Loucy (cell line): ENCODE results near the gene KANSL3.

ENCODE experiments used
- EZH2phosphoT487 ChIP-seq: fragments of 200-600 bp; IDR thresholded peaks from 2 replicates; pipeline ENCODE4 v1.6.1; 2018; ENCODE audit warnings: antibody characterized with exemption, mild to moderate bottlenecking, moderate library complexity, borderline replicate concordance
- TF ChIP-seq, protein P1 (sequence below): fragments of 200-600 bp; sonication (generic); conservative IDR thresholded peaks from 2 replicates; pipeline ENCODE4 v1.5.1; 2014; ENCODE audit warnings: mild to moderate bottlenecking, antibody characterized with exemption, low read length

DNA sequence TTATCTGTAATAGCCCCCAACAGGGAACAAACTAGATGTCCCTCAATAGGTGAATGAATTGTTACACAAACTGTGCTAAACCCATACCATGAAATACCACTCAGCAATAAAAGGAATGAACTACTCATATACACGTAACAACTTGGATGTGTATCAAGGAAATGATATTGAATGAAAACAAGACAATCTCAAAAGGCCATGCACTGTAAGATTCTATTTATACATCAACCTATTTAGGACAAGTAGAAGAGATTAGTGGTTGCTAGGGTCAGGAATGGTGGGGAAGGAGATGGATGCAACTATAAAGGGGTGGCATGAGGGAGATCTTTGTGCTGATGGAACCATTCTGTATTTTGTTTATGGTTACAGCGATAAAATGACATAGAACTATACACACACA lies 47.1 kb downstream of the KANSL3 start:
- TF ChIP-seq, protein P1, sequence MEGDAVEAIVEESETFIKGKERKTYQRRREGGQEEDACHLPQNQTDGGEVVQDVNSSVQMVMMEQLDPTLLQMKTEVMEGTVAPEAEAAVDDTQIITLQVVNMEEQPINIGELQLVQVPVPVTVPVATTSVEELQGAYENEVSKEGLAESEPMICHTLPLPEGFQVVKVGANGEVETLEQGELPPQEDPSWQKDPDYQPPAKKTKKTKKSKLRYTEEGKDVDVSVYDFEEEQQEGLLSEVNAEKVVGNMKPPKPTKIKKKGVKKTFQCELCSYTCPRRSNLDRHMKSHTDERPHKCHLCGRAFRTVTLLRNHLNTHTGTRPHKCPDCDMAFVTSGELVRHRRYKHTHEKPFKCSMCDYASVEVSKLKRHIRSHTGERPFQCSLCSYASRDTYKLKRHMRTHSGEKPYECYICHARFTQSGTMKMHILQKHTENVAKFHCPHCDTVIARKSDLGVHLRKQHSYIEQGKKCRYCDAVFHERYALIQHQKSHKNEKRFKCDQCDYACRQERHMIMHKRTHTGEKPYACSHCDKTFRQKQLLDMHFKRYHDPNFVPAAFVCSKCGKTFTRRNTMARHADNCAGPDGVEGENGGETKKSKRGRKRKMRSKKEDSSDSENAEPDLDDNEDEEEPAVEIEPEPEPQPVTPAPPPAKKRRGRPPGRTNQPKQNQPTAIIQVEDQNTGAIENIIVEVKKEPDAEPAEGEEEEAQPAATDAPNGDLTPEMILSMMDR, result no peak
- no peak for TF ChIP-seq EZH2phosphoT487
